Endodermal cell (in vitro differentiated cells): ENCODE measurements around the gene SPOCK2. TPM values are rescaled to one million over a fixed set of nuclear protein-coding genes. Genes with fewer than 3 reads are reported as not detected.

Experiments
- DNase-seq: peaks from one replicate; pipeline ENCODE4 v3.0.0-alpha.2; 2017
- H3K27ac ChIP-seq: 2 replicates; pipeline ENCODE4 v1.5.1; 2013; ENCODE audit warnings: mild to moderate bottlenecking, low read depth, low read length, moderate library complexity
- H3K27me3 ChIP-seq: 2 replicates; pipeline ENCODE4 v1.6.1; 2013; ENCODE audit warnings: mild to moderate bottlenecking, low read length, moderate library complexity; ENCODE audit not compliant: insufficient read depth, control insufficient read depth, poor library complexity, severe bottlenecking
- H3K36me3 ChIP-seq: 2 replicates; pipeline ENCODE4 v1.7.0; 2013; ENCODE audit warnings: mild to moderate bottlenecking, low read length, moderate library complexity; ENCODE audit not compliant: control insufficient read depth, insufficient read depth
- H3K4me1 ChIP-seq: one replicate; pipeline ENCODE4 v1.7.0; 2013; ENCODE audit warnings: low read length; ENCODE audit not compliant: control insufficient read depth, insufficient read depth
- H3K4me3 ChIP-seq: 2 replicates; pipeline ENCODE4 v1.5.1; 2013; ENCODE audit warnings: mild to moderate bottlenecking, low read length, moderate library complexity
- H3K9ac ChIP-seq: 2 replicates; pipeline ENCODE4 v1.6.1; 2013; ENCODE audit warnings: mild to moderate bottlenecking, low read length, moderate library complexity; ENCODE audit not compliant: poor library complexity, severe bottlenecking; ENCODE audit errors: extremely low read depth
- H3K9me3 ChIP-seq: 2 replicates; pipeline ENCODE4 v1.6.1; 2013; ENCODE audit warnings: mild to moderate bottlenecking, low read length, moderate library complexity; ENCODE audit not compliant: control insufficient read depth
- H3K27ac Mint-ChIP-seq: 2 replicates; pipeline ENCODE4 v1.8.0; 2020; ENCODE audit warnings: mixed read lengths
- H3K27me3 Mint-ChIP-seq: 2 replicates; pipeline ENCODE4 v1.8.0; 2021; ENCODE audit warnings: mild to moderate bottlenecking, mixed read lengths; ENCODE audit not compliant: insufficient read depth
- H3K36me3 Mint-ChIP-seq: 2 replicates; pipeline ENCODE4 v1.8.0; 2020; ENCODE audit warnings: low read depth, mixed read lengths
- H3K4me1 Mint-ChIP-seq: 2 replicates; pipeline ENCODE4 v1.8.0; 2020; ENCODE audit warnings: mixed read lengths
- H3K4me3 Mint-ChIP-seq: 2 replicates; pipeline ENCODE4 v1.8.0; 2020; ENCODE audit warnings: mild to moderate bottlenecking, moderate library complexity, mixed read lengths
- H3K9me3 Mint-ChIP-seq: 2 replicates; pipeline ENCODE4 v1.8.0; 2020; ENCODE audit warnings: mild to moderate bottlenecking, mixed read lengths
- WGBS, 2 experiments: methylation state at CpG; one replicate each; pipeline versions ENCODE4 v1.1.5 to v1.1.7; 2013; ENCODE audit warnings: missing lambda C conversion rate in 2 of 2, mixed read lengths in 1 of 2; ENCODE audit not compliant: insufficient coverage in 1 of 2, insufficient read length in 1 of 2; 5-methylcytosine and 5-hydroxymethylcytosine counted together
- total RNA-seq, 2 donors: library from RNA; stranded (reverse); fragmentation: NEBNext Ultra II Directional in 1 of 2; extraction: Animal tissue kit (Norgen Biotek cat#: 25700) in 1 of 2; gene quantifications; 2 replicates in 1 of 2; 3 replicates in 1 of 2; pipeline ENCODE4 v1.2.1, GENCODE V29; 2021
- TF ChIP-seq, protein P1 (sequence below): fragments of 200-600 bp; sonication (generic); conservative IDR thresholded peaks from 2 replicates; pipeline ENCODE4 v1.5.0; 2021; ENCODE audit warnings: antibody characterized with exemption, mild to moderate bottlenecking

SPOCK2 gene
- total RNA-seq, 2 donors from 2014 or later, result 1.6 to 3.7 TPM

DNA sequence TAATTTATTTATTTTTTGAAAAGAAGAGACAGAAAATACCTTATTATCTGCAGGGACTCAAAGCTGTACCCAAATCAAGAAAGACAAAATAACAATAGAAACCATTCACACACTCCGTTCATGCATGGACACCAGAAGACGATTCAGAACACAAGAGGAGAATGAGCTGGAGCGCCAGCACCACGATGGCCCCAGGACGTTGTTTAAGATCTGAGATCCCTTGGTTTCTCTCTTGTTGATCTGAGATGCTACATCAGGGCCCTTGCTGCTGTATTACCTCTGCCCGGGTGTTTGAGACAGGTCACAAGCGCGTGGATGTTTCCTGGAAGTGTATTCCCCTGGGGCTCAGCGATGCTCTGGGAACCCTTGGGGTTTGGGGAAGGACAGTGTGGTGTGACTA lies 77.3 kb downstream of the SPOCK2 start:
- Histone ChIP-seq H3K4me3 (no peak overlapping the region), H3K9ac (no peak overlapping the region), H3K27me3 (no peaks in the 10 kb centered on the region), H3K27ac (no peak overlapping the region), H3K4me1 (peaks cover 6% of the 10 kb centered on the region), H3K36me3 (peaks cover 17% of the 10 kb centered on the region), H3K9me3 (no peaks in the 10 kb centered on the region)
- Mint-ChIP-seq H3K36me3 (peaks cover 11% of the 10 kb centered on the region), H3K4me3 (no peak overlapping the region), H3K9me3 (no peaks in the 10 kb centered on the region), H3K4me1 (peaks cover 9% of the 10 kb centered on the region), H3K27ac (no peak overlapping the region), H3K27me3 (no peaks in the 10 kb centered on the region)
- no peak for DNase-seq
- 94 to 96% methylated on average over 5 to 9 of the region's 9 CpGs for WGBS, 2 experiments
- TF ChIP-seq, protein P1, sequence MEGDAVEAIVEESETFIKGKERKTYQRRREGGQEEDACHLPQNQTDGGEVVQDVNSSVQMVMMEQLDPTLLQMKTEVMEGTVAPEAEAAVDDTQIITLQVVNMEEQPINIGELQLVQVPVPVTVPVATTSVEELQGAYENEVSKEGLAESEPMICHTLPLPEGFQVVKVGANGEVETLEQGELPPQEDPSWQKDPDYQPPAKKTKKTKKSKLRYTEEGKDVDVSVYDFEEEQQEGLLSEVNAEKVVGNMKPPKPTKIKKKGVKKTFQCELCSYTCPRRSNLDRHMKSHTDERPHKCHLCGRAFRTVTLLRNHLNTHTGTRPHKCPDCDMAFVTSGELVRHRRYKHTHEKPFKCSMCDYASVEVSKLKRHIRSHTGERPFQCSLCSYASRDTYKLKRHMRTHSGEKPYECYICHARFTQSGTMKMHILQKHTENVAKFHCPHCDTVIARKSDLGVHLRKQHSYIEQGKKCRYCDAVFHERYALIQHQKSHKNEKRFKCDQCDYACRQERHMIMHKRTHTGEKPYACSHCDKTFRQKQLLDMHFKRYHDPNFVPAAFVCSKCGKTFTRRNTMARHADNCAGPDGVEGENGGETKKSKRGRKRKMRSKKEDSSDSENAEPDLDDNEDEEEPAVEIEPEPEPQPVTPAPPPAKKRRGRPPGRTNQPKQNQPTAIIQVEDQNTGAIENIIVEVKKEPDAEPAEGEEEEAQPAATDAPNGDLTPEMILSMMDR, result no peak

DNA sequence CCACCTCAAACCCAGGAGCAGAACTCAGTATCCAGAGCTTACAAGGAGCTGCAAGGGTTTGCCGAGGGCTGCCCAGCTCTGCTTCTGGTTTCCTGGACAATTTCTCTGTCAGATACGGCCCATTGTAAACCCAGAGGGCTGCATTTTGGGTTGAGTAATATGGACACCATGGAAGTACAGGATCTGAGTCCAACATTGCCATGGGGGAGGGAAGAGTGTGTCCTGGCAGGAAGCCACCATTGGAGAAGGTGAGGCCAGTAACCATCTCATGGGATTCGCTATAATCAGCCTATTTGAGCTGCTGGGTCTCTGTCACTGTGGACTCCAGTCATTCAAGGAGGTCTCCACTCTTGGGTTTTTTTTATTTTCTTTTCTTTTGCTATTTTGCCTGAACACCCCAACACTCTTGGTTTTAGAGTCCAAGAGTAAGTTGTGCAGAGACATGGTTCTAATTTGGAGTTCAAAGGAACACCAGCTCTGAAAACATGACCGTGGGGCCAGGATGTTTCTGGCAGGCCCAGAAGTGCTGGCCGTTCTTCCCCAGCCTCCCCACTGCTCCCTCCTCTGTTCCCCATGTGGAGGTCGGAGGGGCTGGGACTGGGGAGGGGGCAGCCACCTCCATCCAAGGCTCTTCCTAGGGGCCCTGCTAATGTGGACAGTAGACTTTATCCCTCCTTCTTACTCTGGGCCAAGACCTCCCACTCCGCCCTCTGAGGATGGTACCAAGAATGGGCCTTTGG lies 77.9 kb downstream of the SPOCK2 start:
- Mint-ChIP-seq H3K4me3 (no peak overlapping the region), H3K36me3 (peaks cover 11% of the 10 kb centered on the region), H3K27ac (no peak overlapping the region), H3K9me3 (no peaks in the 10 kb centered on the region), H3K27me3 (no peaks in the 10 kb centered on the region), H3K4me1 (peaks cover 8% of the 10 kb centered on the region)
- no peak overlapping the region for H3K4me3 ChIP-seq
- H3K9ac ChIP-seq, result no peak overlapping the region
- no peaks in the 10 kb centered on the region for H3K27me3 ChIP-seq
- WGBS, 2 experiments, result 94 to 100% methylated on average over 3 to 7 of the region's 7 CpGs
- TF ChIP-seq, protein P1, result no peak
- DNase-seq, result no peak
- peaks cover 2% of the 10 kb centered on the region for H3K4me1 ChIP-seq
- no peaks in the 10 kb centered on the region for H3K9me3 ChIP-seq
- H3K36me3 ChIP-seq, result peaks cover 17% of the 10 kb centered on the region
- peak overlapping the region; percentile 94 for H3K27ac ChIP-seq

DNA sequence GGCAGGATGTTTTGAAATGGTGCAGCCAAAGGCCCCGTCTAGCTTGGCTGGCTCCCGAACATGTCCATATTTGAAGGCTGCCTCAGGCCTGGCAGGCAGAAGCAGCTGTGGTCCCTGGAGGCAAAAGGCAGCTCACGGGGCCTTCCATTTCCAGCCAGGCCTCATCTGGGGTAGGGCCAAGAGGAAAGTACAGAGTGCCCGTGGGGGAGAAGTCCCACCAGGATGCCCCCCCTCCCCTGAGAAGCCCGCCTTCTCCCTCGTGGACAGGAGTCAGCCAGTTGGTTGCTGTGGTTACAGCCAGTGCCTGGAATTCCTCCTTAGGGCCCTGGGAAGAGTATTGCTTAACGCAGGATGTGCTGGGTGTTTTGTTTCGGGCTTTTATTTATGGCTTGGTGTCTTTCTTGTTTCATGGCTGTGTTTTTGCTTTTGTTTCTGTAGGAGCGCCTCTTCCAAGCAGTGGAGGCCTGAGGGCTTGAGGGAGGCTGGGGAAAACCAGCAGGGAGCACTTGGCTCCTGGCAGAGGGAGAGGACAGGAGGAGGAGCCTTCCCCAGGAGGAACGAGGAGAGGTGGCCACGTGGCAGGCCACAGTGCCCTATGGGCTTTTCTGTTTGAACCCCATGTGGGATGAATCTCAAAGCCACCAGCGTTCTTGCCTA lies 78.8 kb downstream of the SPOCK2 start:
- H3K36me3 ChIP-seq, result peaks cover 17% of the 10 kb centered on the region
- Mint-ChIP-seq H3K4me3 (no peak overlapping the region), H3K4me1 (peaks cover 5% of the 10 kb centered on the region), H3K27ac (peak overlapping the region; percentile 56), H3K9me3 (no peaks in the 10 kb centered on the region), H3K36me3 (peaks cover 11% of the 10 kb centered on the region), H3K27me3 (no peaks in the 10 kb centered on the region)
- TF ChIP-seq, protein P1, result no peak
- no peaks in the 10 kb centered on the region for H3K4me1 ChIP-seq
- peak; percentile 52 for DNase-seq
- no peaks in the 10 kb centered on the region for H3K9me3 ChIP-seq
- no peak overlapping the region for H3K9ac ChIP-seq
- 51 to 83% methylated on average over 7 to 12 of the region's 12 CpGs for WGBS, 2 experiments
- H3K27me3 ChIP-seq, result no peaks in the 10 kb centered on the region
- no peak overlapping the region for H3K4me3 ChIP-seq
- H3K27ac ChIP-seq, result peak overlapping the region; percentile 94
